SK-N-SH (cell line): Measurements from ENCODE around the gene EIF5A. TPM values are rescaled to one million over a fixed set of nuclear protein-coding genes. Genes with fewer than 3 reads are reported as not detected.
A peak's percentile ranks its signal among the peaks of the same experiment; 100 is the strongest.

Experiments
- CTCF ChIA-PET: fragments of 300-600, 350-600 bp; formaldehyde crosslinking; extraction: SDS; loops from one replicate; lab custom pipeline; 2021; lab: Yijun Ruan, JAX
- POLR2A ChIA-PET: fragments of 350-600 bp; sonication (Branson Sonifier 250); formaldehyde crosslinking; extraction: SDS; loops from one replicate; lab custom pipeline; 2020; ENCODE audit warnings: antibody characterized with exemption, inconsistent platforms; lab: Yijun Ruan, JAX
- DNase-seq: peaks from one replicate; pipeline ENCODE4 v3.0.0; 2012
- H2AFZ ChIP-seq: fragments of 200-600 bp; sonication (generic); 2 replicates; pipeline ENCODE4 v1.8.1; 2016; ENCODE audit warnings: antibody characterized with exemption, mild to moderate bottlenecking, low read depth
- H3F3A ChIP-seq: fragments of 200-600 bp; sonication (generic); replicated peaks from 2 replicates; pipeline ENCODE3; 2016; ENCODE audit warnings: antibody characterized with exemption, mild to moderate bottlenecking; ENCODE audit not compliant: insufficient read depth
- H3K27ac ChIP-seq, 2 experiments: fragments of 200-500 bp in 1 of 2; fragments of 200-600 bp in 1 of 2; sonication (Bioruptor generic) in 1 of 2; sonication (generic), shearing (Covaris generic) in 1 of 2; 2 replicates each; pipeline versions ENCODE4 v1.5.1 to v1.6.1; 2014 to 2016; ENCODE audit warnings: low read depth in 2 of 2, inconsistent platforms in 1 of 2, low read length in 1 of 2, mild to moderate bottlenecking in 1 of 2, mixed read lengths in 1 of 2
- H3K27me3 ChIP-seq: fragments of 200-600 bp; sonication (generic), shearing (Covaris generic); 2 replicates; pipeline ENCODE4 v1.6.1; 2016; ENCODE audit warnings: mixed run types; ENCODE audit not compliant: insufficient read depth
- H3K36me3 ChIP-seq, 2 experiments: fragments of 200-500 bp in 1 of 2; fragments of 200-600 bp in 1 of 2; sonication (Bioruptor generic) in 1 of 2; sonication (generic) in 1 of 2; replicated peaks in 1 of 2; 2 replicates each; pipeline versions ENCODE3 to v1.5.1; 2014 to 2016; ENCODE audit warnings: low read length in 1 of 2, mild to moderate bottlenecking in 1 of 2; ENCODE audit not compliant: insufficient read depth in 2 of 2, control insufficient read depth in 1 of 2
- H3K4me1 ChIP-seq, 2 experiments: fragments of 200-500 bp in 1 of 2; fragments of 200-600 bp in 1 of 2; sonication (Bioruptor generic) in 1 of 2; sonication (generic), shearing (Covaris generic) in 1 of 2; 2 replicates each; pipeline versions ENCODE4 v1.5.1 to v1.6.1; 2014 to 2016; ENCODE audit warnings: low read depth in 1 of 2, low read length in 1 of 2, mixed run types in 1 of 2; ENCODE audit not compliant: insufficient read depth in 2 of 2, control insufficient read depth in 1 of 2
- H3K4me2 ChIP-seq: fragments of 200-600 bp; sonication (generic), shearing (Covaris generic); 2 replicates; pipeline ENCODE4 v1.6.1; 2017; ENCODE audit warnings: mixed run types
- H3K4me3 ChIP-seq, 2 experiments: fragments of 200-500 bp in 1 of 2; fragments of 200-600 bp in 1 of 2; sonication (Bioruptor generic) in 1 of 2; sonication (generic), shearing (Covaris generic) in 1 of 2; 2 replicates each; pipeline versions ENCODE4 v1.5.1 to v1.8.1; 2014 to 2016; ENCODE audit warnings: low read depth in 2 of 2, inconsistent platforms in 1 of 2, low read length in 1 of 2, mild to moderate bottlenecking in 1 of 2, mixed read lengths in 1 of 2, moderate library complexity in 1 of 2
- H3K79me2 ChIP-seq: fragments of 200-600 bp; sonication (generic); 2 replicates; pipeline ENCODE4 v1.8.1; 2017; ENCODE audit warnings: mild to moderate bottlenecking; ENCODE audit not compliant: insufficient read depth
- H3K9ac ChIP-seq: fragments of 200-600 bp; sonication (generic); 2 replicates; pipeline ENCODE4 v1.6.1; 2017; ENCODE audit warnings: mixed run types
- H3K9me2 ChIP-seq: fragments of 200-600 bp; sonication (generic); 2 replicates; pipeline ENCODE4 v1.6.1; 2017; ENCODE audit warnings: mixed run types
- H3K9me3 ChIP-seq: fragments of 200-600 bp; sonication (generic); 2 replicates; pipeline ENCODE4 v1.6.1; 2017; ENCODE audit warnings: mixed run types, mild to moderate bottlenecking, moderate library complexity
- H4K20me1 ChIP-seq: fragments of 200-600 bp; sonication (generic); 2 replicates; pipeline ENCODE4 v1.6.1; 2017; ENCODE audit warnings: mild to moderate bottlenecking, mixed run types; ENCODE audit not compliant: insufficient read depth
- EZH2phosphoT487 ChIP-seq: fragments of 200-600 bp; sonication (generic); IDR thresholded peaks from 2 replicates; pipeline ENCODE4 v1.6.1; 2017; ENCODE audit warnings: low read depth, mixed run types, mild to moderate bottlenecking, antibody characterized with exemption, moderate library complexity, borderline replicate concordance
- GABPA ChIP-seq: IDR thresholded peaks from 2 replicates; pipeline ENCODE4 v1.4.0; 2012; ENCODE audit warnings: low read depth, mild to moderate bottlenecking
- MEF2A ChIP-seq: IDR thresholded peaks from 2 replicates; pipeline ENCODE4 v1.4.0; 2012; ENCODE audit warnings: low read depth, borderline replicate concordance
- POLR2AphosphoS5 ChIP-seq: IDR thresholded peaks from 2 replicates; pipeline ENCODE4 v1.6.1; 2012; ENCODE audit warnings: low read depth, low read length
- RFX5 ChIP-seq: IDR thresholded peaks from 2 replicates; pipeline ENCODE4 v1.6.1; 2012; ENCODE audit warnings: mild to moderate bottlenecking, improper control_type of control experiment, low read length
- RXRA ChIP-seq: IDR thresholded peaks from 2 replicates; pipeline ENCODE4 v1.4.0; 2012; ENCODE audit warnings: low read depth, mild to moderate bottlenecking, borderline replicate concordance
- WGBS: methylation state at CpG from one replicate; pipeline ENCODE4 v1.1.6; 2017; ENCODE audit warnings: low lambda C conversion rate; 5-methylcytosine and 5-hydroxymethylcytosine counted together
- polyA plus RNA-seq, 3 experiments: library from polyadenylated mRNA; depleted of rRNA; stranded (reverse); fragments of >200 nt; gene quantifications; 2 replicates each; pipeline ENCODE4 v1.2.3, GENCODE V29; 2012
- TF ChIP-seq, protein P1 (sequence below): fragments of 200-600 bp; sonication (generic); IDR thresholded peaks from 2 replicates; pipeline ENCODE4 v1.6.1; 2017; ENCODE audit warnings: antibody characterized with exemption, mild to moderate bottlenecking, moderate library complexity

Gene EIF5A
- polyA plus RNA-seq, 1 of the 3 experiments (the other 2 are of a cell fraction): 971 TPM

DNA sequence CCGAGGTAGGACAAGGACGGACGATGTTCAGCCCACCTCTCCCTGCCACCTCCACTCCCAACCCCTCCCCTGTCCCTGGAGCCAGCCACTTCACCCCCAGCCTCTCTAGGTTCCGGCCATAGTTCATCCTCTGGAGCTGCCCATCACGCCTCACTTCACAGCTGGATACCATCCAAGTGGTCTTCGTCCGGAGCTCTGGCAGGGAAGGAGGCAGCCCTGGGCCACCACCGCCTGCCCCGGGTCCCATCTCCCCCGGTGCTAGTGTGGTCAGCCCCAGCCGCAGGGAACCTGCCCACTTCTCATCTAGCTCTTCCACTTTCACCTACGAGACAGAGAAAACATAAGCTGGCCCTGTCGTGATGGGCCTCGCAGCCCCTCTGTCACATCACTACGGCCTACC lies 14.0 kb downstream of the EIF5A start:
- H3K9me3 ChIP-seq: no peaks in the 10 kb centered on the region
- no peaks in the 10 kb centered on the region for H3F3A ChIP-seq
- no peak overlapping the region for H3K27ac ChIP-seq
- no peaks in the 10 kb centered on the region for H3K9me2 ChIP-seq
- no peak overlapping the region for H3K9ac ChIP-seq
- ChIA-PET CTCF (interaction anchor here (0.7 to 8.4 kb wide), 2 partner anchors 23 to 96 kb away, joined by 3 to 55 read pairs; no protein-coding TSS in a partner anchor), POLR2A (no interaction called here)
- H3K4me1 ChIP-seq: no peaks in the 10 kb centered on the region
- TF ChIP-seq GABPA (no peak), RFX5 (no peak)
- no peak overlapping the region for H3K4me2 ChIP-seq
- no peaks in the 10 kb centered on the region for H3K27me3 ChIP-seq
- H2AFZ ChIP-seq: no peak overlapping the region
- peaks cover 10 to 72% of the 10 kb centered on the region in 2 experiments for H3K36me3 ChIP-seq
- no peaks in the 10 kb centered on the region for H3K79me2 ChIP-seq
- H4K20me1 ChIP-seq: no peaks in the 10 kb centered on the region
- H3K4me3 ChIP-seq: no peak overlapping the region
- peak; percentile 11 for DNase-seq
- WGBS: 97% methylated on average over 11 of the region's 15 CpGs

DNA sequence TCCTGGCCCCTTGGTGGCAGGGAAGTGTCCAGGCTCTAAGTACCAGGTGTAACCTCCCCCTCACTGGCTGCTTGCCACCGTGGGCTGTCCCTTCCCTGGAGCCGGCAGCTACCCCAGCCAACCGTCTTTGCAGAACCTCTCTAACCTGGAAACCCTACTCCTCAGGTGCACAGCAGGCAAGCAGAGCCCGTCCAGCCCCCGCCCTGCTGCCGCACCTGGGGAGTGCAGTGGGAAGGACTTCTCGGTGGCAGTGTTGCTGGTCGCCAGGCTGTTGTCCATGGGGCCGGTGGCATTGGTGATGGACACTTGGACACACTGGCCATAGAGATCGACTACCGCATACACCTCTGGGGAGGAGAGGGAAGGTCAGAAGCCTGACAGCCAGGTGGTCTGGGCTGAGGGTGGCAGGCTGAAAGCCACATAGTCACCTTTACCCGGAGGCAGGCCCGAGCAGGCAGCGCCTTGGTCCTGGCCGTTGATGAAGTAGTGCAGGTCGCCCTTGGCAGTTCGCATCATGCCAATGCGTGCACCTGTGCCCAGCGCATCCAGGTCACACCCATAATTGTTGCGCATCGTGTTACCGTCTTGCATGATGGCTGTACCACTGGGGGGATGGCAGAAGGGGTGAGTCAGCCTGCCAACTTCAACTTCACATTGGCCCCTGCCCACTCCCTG lies 15.2 kb downstream of the EIF5A start:
- 99% methylated on average over 12 of the region's 22 CpGs for WGBS

More for the DNA sequence above, 15.2 kb downstream of the EIF5A start:
- Histone ChIP-seq H3K27ac (no peak overlapping the region), H3K9ac (no peak overlapping the region), H3K27me3 (no peaks in the 10 kb centered on the region), H3F3A (no peaks in the 10 kb centered on the region), H3K9me3 (no peaks in the 10 kb centered on the region), H3K36me3 (peaks cover 5 to 67% of the 10 kb centered on the region in 2 experiments), H4K20me1 (no peaks in the 10 kb centered on the region), H2AFZ (no peak overlapping the region), H3K4me3 (no peak overlapping the region), H3K79me2 (peaks cover 4% of the 10 kb centered on the region; the same call in 1 of the 2 replicates), H3K9me2 (no peaks in the 10 kb centered on the region), H3K4me1 (peaks cover 0 to 3% of the 10 kb centered on the region in 2 experiments; a peak in 1 of 4 replicates), H3K4me2 (no peak overlapping the region)
- DNase-seq: no peak
- CTCF ChIA-PET: interaction anchor here (1.1 to 8.4 kb wide), 4 partner anchors 13 to 40 kb away, joined by 3 to 55 read pairs (median 16); partner anchors contain the start of gene ACAP1
- POLR2A ChIA-PET: no interaction called here
- TF ChIP-seq MEF2A: no peak
- TF ChIP-seq, protein P1, sequence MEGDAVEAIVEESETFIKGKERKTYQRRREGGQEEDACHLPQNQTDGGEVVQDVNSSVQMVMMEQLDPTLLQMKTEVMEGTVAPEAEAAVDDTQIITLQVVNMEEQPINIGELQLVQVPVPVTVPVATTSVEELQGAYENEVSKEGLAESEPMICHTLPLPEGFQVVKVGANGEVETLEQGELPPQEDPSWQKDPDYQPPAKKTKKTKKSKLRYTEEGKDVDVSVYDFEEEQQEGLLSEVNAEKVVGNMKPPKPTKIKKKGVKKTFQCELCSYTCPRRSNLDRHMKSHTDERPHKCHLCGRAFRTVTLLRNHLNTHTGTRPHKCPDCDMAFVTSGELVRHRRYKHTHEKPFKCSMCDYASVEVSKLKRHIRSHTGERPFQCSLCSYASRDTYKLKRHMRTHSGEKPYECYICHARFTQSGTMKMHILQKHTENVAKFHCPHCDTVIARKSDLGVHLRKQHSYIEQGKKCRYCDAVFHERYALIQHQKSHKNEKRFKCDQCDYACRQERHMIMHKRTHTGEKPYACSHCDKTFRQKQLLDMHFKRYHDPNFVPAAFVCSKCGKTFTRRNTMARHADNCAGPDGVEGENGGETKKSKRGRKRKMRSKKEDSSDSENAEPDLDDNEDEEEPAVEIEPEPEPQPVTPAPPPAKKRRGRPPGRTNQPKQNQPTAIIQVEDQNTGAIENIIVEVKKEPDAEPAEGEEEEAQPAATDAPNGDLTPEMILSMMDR: no peak
- no peak for TF ChIP-seq POLR2AphosphoS5
- TF ChIP-seq EZH2phosphoT487: no peak
- no peak for TF ChIP-seq RXRA
